Karpas-422 (cell line): ENCODE results near the gene AVP. TPM values are rescaled to one million over a fixed set of nuclear protein-coding genes. Genes with fewer than 3 reads are reported as not detected.

Experiments used
- DNase-seq: peaks from one replicate; pipeline ENCODE4 v3.0.0-alpha.2; 2015
- H2AFZ ChIP-seq: fragments of 200-600 bp; sonication (generic); 2 replicates; pipeline ENCODE4 v1.6.1; 2014; ENCODE audit warnings: antibody characterized with exemption, low read length, mixed read lengths
- H3K27ac ChIP-seq: fragments of 200-600 bp; sonication (generic); 2 replicates; pipeline ENCODE4 v1.5.1; 2014; ENCODE audit warnings: mild to moderate bottlenecking, low read length, moderate library complexity
- H3K27me3 ChIP-seq: fragments of 200-600 bp; sonication (generic); 2 replicates; pipeline ENCODE4 v1.6.1; 2014; ENCODE audit warnings: low read length, mixed read lengths
- H3K36me3 ChIP-seq: fragments of 200-600 bp; sonication (generic); 2 replicates; pipeline ENCODE4 v1.6.1; 2014; ENCODE audit warnings: low read length, mixed read lengths; ENCODE audit not compliant: insufficient read depth
- H3K4me1 ChIP-seq: fragments of 200-600 bp; sonication (generic); 2 replicates; pipeline ENCODE4 v1.6.1; 2014; ENCODE audit warnings: mild to moderate bottlenecking, low read length, mixed read lengths
- H3K4me2 ChIP-seq: fragments of 200-600 bp; sonication (generic); 2 replicates; pipeline ENCODE4 v1.6.1; 2014; ENCODE audit warnings: low read length, low read depth, mild to moderate bottlenecking; ENCODE audit not compliant: poor library complexity, severe bottlenecking
- H3K4me3 ChIP-seq: fragments of 200-600 bp; sonication (generic); 2 replicates; pipeline ENCODE4 v1.5.1; 2014; ENCODE audit warnings: mild to moderate bottlenecking, antibody characterized with exemption, low read length, mixed read lengths
- H3K79me2 ChIP-seq: fragments of 200-600 bp; sonication (generic); 2 replicates; pipeline ENCODE4 v1.6.1; 2014; ENCODE audit warnings: mild to moderate bottlenecking, low read length, mixed read lengths
- H3K9ac ChIP-seq: fragments of 200-600 bp; sonication (generic); 2 replicates; pipeline ENCODE4 v1.6.0; 2014; ENCODE audit warnings: low read length
- H3K9me2 ChIP-seq: fragments of 200-600 bp; sonication (generic), shearing (Covaris generic); replicated peaks from 2 replicates; pipeline ENCODE4 v1.6.0; 2014; ENCODE audit warnings: mild to moderate bottlenecking, low read length, moderate library complexity; ENCODE audit not compliant: insufficient read depth
- H3K9me3 ChIP-seq: fragments of 300-700, 200-600 bp; sonication (generic); 2 replicates; pipeline ENCODE4 v1.6.1; 2014; ENCODE audit warnings: low read length, mixed read lengths
- H4K20me1 ChIP-seq: fragments of 200-600 bp; sonication (generic); 2 replicates; pipeline ENCODE4 v1.6.1; 2014; ENCODE audit warnings: mild to moderate bottlenecking, antibody characterized with exemption, low read length, low read depth; ENCODE audit not compliant: insufficient read depth
- total RNA-seq: library from RNA; depleted of rRNA; stranded (reverse); fragments of >200 nt; shearing (Covaris generic); gene quantifications from 2 replicates; pipeline ENCODE4 v1.2.3, GENCODE V29; 2014; ENCODE audit warnings: low replicate concordance

The AVP gene
- total RNA-seq, 1 experiment from 2014 or later: not detected

DNA sequence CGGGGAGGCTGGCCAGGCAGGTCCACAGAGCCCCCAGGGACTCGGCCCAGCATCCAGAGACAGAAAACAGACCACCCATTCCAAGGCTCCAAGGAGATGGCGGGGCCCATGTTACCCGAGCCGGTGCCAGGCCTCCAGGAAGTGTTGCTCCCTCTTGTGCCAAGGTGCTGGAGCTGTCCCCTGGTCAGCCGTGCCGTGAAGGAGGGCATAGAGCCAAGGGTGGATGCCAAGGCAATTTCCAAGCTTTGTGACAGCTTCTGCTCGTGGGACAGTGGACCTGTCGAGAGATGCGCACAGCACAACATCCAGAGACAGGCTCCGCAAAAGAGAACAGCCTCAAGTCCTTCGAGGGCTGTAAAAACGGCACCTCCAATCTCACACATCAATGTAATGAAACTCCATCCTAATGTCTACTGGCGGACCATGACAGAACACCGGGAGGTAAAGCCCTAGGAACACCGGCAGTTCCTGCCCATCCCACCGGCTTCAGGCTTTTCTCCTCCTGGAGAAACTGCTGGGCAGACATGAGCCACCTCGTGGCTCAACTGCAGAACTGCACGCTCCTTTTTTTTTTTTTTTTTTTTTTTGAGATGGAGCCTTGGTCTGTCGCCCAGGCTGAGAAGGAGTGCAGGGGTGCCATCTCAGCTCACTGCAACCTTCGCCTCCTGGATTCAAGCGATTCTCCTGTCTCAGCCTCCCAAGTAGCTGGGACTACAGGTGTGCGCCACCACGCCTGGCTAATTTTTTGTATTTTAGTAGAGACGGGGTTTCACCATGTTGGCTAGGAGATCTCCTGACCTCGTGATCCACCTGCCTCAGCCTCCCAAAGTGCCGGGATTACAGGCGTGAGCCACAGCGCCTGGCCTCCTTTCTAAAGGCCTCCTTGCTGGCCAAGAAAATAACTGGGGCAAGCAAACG, 30.9 kb upstream of the AVP start:
- no peaks in the 10 kb centered on the region for H4K20me1 ChIP-seq
- peak; percentile 81 for DNase-seq
- H3K9me2 ChIP-seq: no peaks in the 10 kb centered on the region
- H3K36me3 ChIP-seq: no peaks in the 10 kb centered on the region
- no peak overlapping the region for H2AFZ ChIP-seq
- no peak overlapping the region for H3K27ac ChIP-seq
- H3K27me3 ChIP-seq: no peaks in the 10 kb centered on the region
- no peaks in the 10 kb centered on the region for H3K4me1 ChIP-seq
- H3K9ac ChIP-seq: no peak overlapping the region
- H3K9me3 ChIP-seq: no peaks in the 10 kb centered on the region
- H3K4me2 ChIP-seq: no peak overlapping the region
- H3K4me3 ChIP-seq: no peak overlapping the region
- no peaks in the 10 kb centered on the region for H3K79me2 ChIP-seq

DNA sequence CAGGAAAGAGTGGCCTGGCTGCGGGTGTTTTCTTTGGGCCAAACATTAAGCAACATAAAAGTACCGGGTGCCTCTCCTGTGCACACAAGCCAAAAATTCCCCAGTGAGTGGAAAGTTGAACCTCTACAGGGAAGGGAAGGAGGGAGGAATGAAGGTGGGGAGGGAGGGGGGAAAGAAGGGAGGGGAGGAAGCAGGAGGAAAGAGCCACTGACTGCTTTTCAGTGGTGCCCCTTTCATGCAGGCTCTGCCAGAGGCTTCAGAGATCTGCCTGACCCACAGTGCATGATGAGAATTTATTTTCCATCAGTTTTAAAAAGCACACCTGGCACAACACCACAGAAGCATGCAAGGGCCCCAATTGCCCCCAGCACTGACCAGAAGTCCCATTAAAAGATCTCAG, 27.5 kb upstream of the AVP start:
- no peaks in the 10 kb centered on the region for H3K27me3 ChIP-seq

DNA sequence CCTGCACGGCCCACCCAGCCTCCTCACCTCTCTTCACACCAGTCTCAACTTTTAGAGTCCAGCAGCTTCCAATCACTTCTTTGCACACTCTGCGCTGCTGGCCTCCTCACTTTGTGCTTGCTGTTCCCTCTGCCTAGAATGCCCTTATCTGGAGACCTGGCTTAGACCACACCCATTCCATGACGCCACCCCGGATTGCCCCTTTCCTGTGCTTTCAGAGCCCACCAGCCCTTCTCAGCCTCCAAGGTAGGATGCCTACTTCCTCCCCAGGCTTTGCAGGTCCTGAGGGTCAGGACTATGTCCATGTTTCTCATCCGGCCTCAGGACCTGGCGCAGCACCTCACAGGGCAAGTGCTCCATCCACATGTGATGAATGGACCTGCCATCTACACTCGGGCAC, 27.0 kb upstream of the AVP start:
- Histone ChIP-seq H3K4me3 (no peak overlapping the region), H3K4me2 (no peak overlapping the region), H3K79me2 (no peaks in the 10 kb centered on the region), H3K36me3 (no peaks in the 10 kb centered on the region), H3K9me3 (no peaks in the 10 kb centered on the region), H3K9ac (no peak overlapping the region), H3K4me1 (no peaks in the 10 kb centered on the region), H3K27ac (no peak overlapping the region), H2AFZ (no peak overlapping the region), H3K27me3 (no peaks in the 10 kb centered on the region), H3K9me2 (no peaks in the 10 kb centered on the region), H4K20me1 (no peaks in the 10 kb centered on the region)
- DNase-seq: no peak

More for the DNA sequence above, 27.5 kb upstream of the AVP start:
- Histone ChIP-seq H3K9me2 (no peaks in the 10 kb centered on the region), H3K4me2 (no peak overlapping the region), H3K79me2 (no peaks in the 10 kb centered on the region), H2AFZ (no peak overlapping the region), H3K4me1 (no peaks in the 10 kb centered on the region), H4K20me1 (no peaks in the 10 kb centered on the region), H3K27ac (no peak overlapping the region), H3K9me3 (no peaks in the 10 kb centered on the region), H3K36me3 (no peaks in the 10 kb centered on the region), H3K9ac (no peak overlapping the region), H3K4me3 (no peak overlapping the region)
- no peak for DNase-seq

DNA sequence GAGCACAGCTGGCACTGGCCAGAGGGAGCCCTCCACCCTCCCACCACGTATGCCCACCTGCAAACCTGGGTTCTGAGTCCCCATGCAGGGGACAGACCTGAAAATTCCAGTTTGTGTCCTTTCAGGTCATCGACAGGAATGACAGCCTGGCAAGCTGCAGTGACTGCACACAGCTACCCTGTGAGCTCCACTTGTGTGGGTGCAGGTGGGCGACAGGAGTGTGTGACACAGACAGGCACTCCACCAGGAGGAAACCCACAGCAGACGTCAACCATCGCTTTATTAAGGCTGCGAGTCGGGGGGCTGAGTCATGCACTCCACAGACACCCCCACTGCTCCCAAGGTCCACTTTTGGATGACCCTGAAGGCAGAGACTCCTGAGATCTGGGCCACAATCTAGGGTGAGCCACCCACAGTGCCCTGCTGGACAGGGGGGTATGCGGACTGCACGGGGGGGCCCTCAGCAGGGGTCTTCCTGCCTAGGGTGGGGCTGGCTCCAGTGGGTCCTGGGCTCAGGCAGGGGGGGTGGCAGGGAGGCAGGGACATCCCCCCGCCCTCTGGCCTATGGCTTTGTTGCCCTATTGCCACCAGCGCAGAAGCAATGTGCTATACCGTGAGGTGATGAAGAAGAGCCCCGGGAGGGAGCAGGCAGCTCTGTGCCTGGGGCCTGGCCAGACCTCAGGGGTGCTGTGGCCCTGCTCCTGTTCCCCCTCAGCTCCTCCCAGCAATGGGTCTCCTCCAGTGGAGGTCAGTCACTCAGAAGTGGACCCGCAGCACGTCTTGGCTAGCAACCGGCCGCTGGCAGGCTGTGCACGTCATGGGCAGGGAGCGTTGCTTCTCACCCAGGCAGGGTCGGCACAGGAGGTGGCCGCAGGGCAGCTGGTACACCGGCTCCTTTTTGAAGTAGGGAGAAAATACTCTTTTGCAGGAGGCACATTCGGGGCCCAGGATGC, 25.1 kb upstream of the AVP start:
- Histone ChIP-seq H3K4me3 (no peak overlapping the region), H3K36me3 (no peaks in the 10 kb centered on the region), H3K4me1 (no peaks in the 10 kb centered on the region), H4K20me1 (no peaks in the 10 kb centered on the region), H2AFZ (no peak overlapping the region), H3K27ac (no peak overlapping the region), H3K27me3 (no peaks in the 10 kb centered on the region), H3K79me2 (no peaks in the 10 kb centered on the region), H3K9me2 (no peaks in the 10 kb centered on the region), H3K4me2 (no peak overlapping the region), H3K9me3 (no peaks in the 10 kb centered on the region), H3K9ac (no peak overlapping the region)
- DNase-seq: no peak

DNA sequence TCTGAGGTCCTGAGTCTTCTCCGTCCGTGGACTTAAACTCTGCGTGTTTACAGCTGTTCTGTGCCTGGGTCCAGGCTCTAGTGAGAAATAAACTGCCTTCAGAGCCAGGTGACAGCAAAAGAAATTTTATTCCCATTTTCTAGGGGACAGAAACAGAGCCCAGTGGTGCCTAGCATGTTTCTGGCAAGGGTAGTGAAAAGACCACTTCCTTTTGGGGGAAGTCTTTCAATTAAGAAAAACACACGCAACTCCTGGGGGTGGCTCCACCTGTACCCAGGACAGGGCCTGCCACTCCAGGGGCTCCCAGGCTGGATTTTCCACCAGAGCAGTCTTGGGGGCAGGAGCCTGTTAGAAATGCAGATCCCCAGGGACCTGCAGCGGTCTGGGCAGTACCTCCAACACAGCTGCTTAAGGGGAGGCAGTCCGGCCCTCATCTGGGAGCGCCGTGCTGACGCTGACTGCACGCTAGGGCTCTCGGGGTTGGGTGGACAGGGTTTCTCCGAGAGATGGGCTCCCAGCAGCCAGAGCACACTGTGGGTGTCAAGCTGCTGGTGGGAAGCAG, 23.0 kb upstream of the AVP start:
- no peak overlapping the region for H3K9ac ChIP-seq
- H3K4me1 ChIP-seq: no peaks in the 10 kb centered on the region
- no peaks in the 10 kb centered on the region for H3K9me3 ChIP-seq
- no peak for DNase-seq
- H3K27me3 ChIP-seq: no peaks in the 10 kb centered on the region
- H4K20me1 ChIP-seq: no peaks in the 10 kb centered on the region
- no peaks in the 10 kb centered on the region for H3K9me2 ChIP-seq
- no peak overlapping the region for H3K4me2 ChIP-seq
- H3K4me3 ChIP-seq: no peak overlapping the region
- no peaks in the 10 kb centered on the region for H3K79me2 ChIP-seq
- no peak overlapping the region for H2AFZ ChIP-seq
- no peak overlapping the region for H3K27ac ChIP-seq
- H3K36me3 ChIP-seq: no peaks in the 10 kb centered on the region

DNA sequence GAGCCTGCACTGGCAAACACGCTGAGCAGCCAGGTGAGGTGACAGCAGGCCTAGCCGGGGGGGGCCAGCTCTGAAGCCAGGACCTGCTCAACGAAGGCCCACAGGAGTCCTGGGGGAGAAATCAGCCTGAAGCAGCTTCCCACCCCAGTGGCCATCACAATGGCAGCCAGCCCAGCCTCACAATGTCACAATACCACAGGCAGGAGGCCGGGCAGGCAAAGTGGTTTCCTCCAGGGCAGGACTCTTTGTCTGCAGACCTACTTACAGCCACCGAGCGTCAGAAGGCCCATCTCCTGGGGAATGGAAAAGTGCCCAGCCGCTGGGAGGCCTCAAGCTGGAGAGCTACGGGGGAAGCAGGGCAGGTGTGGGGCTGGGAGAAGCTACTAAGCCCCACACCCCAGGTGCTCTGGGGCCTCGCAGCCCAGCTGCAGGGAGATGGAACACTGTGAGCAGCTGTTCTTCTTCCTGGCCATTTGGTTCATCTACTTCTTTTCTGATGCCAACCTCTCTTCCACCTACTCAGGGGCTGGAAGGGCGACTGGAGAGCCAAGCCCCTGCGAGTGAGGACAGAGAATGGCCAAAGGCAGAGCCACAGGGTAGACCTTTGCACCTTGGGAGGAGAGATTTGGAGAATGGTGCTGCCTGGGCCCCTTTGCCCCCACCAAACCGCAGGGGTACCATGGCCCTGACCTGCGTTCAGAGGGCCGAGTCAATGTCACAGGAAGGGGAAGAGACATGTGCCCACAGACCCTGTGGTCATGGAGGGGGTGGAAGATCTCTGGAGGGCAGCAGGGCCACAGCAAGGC, 22.3 kb upstream of the AVP start:
- Histone ChIP-seq H3K36me3 (no peaks in the 10 kb centered on the region), H2AFZ (no peak overlapping the region), H4K20me1 (no peaks in the 10 kb centered on the region), H3K27me3 (no peaks in the 10 kb centered on the region), H3K4me3 (no peak overlapping the region), H3K27ac (no peak overlapping the region), H3K9me3 (no peaks in the 10 kb centered on the region), H3K79me2 (no peaks in the 10 kb centered on the region), H3K9ac (no peak overlapping the region), H3K4me2 (no peak overlapping the region), H3K9me2 (no peaks in the 10 kb centered on the region), H3K4me1 (no peaks in the 10 kb centered on the region)
- no peak for DNase-seq

DNA sequence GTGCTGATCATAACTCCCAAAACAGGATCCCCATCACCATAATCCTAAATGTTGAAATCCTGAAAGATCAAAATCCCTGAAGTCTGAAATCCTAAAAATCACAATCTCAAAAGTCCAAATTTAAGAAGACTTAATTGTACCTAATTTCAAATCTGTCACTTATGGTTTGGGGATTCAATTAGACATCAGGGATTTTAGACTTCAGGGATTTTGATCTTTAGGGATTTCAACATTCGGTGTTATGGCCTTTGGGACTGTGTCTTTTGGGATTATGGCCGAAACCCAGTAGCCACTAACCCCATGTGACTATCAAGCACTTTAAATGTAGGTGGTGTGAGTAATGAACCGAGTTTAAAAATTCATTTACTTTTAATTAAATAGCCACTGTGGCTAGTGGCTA, 21.7 kb upstream of the AVP start:
- DNase-seq: no peak
- H3K27me3 ChIP-seq: no peaks in the 10 kb centered on the region

More for the DNA sequence above, 21.7 kb upstream of the AVP start:
- no peaks in the 10 kb centered on the region for H3K36me3 ChIP-seq
- no peaks in the 10 kb centered on the region for H3K79me2 ChIP-seq
- no peak overlapping the region for H3K4me2 ChIP-seq
- H3K9ac ChIP-seq: no peak overlapping the region
- H3K9me3 ChIP-seq: no peaks in the 10 kb centered on the region
- no peak overlapping the region for H2AFZ ChIP-seq
- no peak overlapping the region for H3K4me3 ChIP-seq
- no peaks in the 10 kb centered on the region for H4K20me1 ChIP-seq
- no peaks in the 10 kb centered on the region for H3K4me1 ChIP-seq
- H3K27ac ChIP-seq: no peak overlapping the region
- no peaks in the 10 kb centered on the region for H3K9me2 ChIP-seq
